ENCODE data around the gene CCL4. TPM values are rescaled to one million over a fixed set of nuclear protein-coding genes. Genes with fewer than 3 reads are reported as not detected.
"Not testable (repeated sequence)": the region's sequence is repeated elsewhere in the genome, so short reads cannot be mapped to it uniquely, and the experiment has no call there.

CCL4 gene
- total and polyA plus RNA-seq, 2 donors (not counting 1 experiment from before 2014, with no cell fraction given) = 3.5 to 7.6 TPM

- Mint-ChIP-seq H3K4me3 (peak overlapping the region; percentile 81), H3K4me1 (peaks cover 33% of the 10 kb centered on the region), H3K27ac (peak overlapping the region; percentile 89)
- CTCF ChIA-PET = interaction anchor here (1.0 to 2.0 kb wide), 5 partner anchors 8 to 112 kb away, joined by 3 to 5 read pairs (median 4); no protein-coding TSS in a partner anchor
- H3K9me3 ChIP-seq (ENCODE audit: control extremely low read depth in 1 of 3, control insufficient read depth in 2 of 3, insufficient read depth in 1 of 3, low read length in 2 of 3); intact Hi-C loops (cut with micrococcal nuclease); H3K36me3 ChIP-seq (replicated peaks in 1 of 2; ENCODE audit: control extremely low read depth in 1 of 2, control insufficient read depth in 1 of 2, extremely low read depth in 1 of 2, insufficient read depth in 2 of 2, low read length in 1 of 2); H3K27me3 ChIP-seq (replicated peaks in 1 of 4; ENCODE audit: control extremely low read depth in 1 of 4, control insufficient read depth in 3 of 4, insufficient read depth in 4 of 4, low read length in 3 of 4); H4K20me1 ChIP-seq (ENCODE audit: control insufficient read depth, insufficient read depth, low read length, poor library complexity, severe bottlenecking); H3K27me3 Mint-ChIP-seq; H3K79me2 ChIP-seq (ENCODE audit: control insufficient read depth, insufficient read depth, low read length); POLR2A ChIA-PET; H3K9me3 Mint-ChIP-seq (ENCODE audit: insufficient read depth): not testable (repeated sequence)
- Histone ChIP-seq H2AFZ (ENCODE audit: insufficient read depth, low read depth, low read length, poor library complexity, severe bottlenecking) (peak overlapping the region; percentile 14), H3K4me2 (replicated peaks; ENCODE audit: low read depth, low read length, poor library complexity, severe bottlenecking) (peak overlapping the region; percentile 58), H3K27ac (ENCODE audit: low read length in 2 of 2) (peak overlapping the region; percentile 62 to 73), H3K4me3 (ENCODE audit: control extremely low read depth in 1 of 5, extremely low read depth in 1 of 5, insufficient read depth in 1 of 5, low read depth in 2 of 5, low read length in 4 of 5) (peak overlapping the region in 4 of 5 experiments; percentile 2 to 40 (median 14)), H3K4me1 (ENCODE audit: control insufficient read depth in 2 of 2, insufficient read depth in 2 of 2, low read length in 2 of 2) (peaks cover 17 to 20% of the 10 kb centered on the region in 2 donors), H3K9ac (ENCODE audit: low read length) (peak overlapping the region; percentile 36)
- ATAC-seq (ENCODE audit: low read depth) = peak; percentile 48
- DNase-seq = peak; percentile 34
- 60% methylated on average over 1 of the region's 5 CpGs for WGBS (ENCODE audit: insufficient coverage)
Measured at GRCh38 chr17:36081681-36082471, 21.8 kb upstream of the CCL4 start.

- intact Hi-C loops (cut with micrococcal nuclease); H3K79me2 ChIP-seq (ENCODE audit: control insufficient read depth, insufficient read depth, low read length); H3K27me3 ChIP-seq (replicated peaks in 1 of 4; ENCODE audit: control extremely low read depth in 1 of 4, control insufficient read depth in 3 of 4, insufficient read depth in 4 of 4, low read length in 3 of 4); H3K9me3 ChIP-seq (ENCODE audit: control extremely low read depth in 1 of 3, control insufficient read depth in 2 of 3, insufficient read depth in 1 of 3, low read length in 2 of 3); H4K20me1 ChIP-seq (ENCODE audit: control insufficient read depth, insufficient read depth, low read length, poor library complexity, severe bottlenecking); H3K9me3 Mint-ChIP-seq (ENCODE audit: insufficient read depth); H3K36me3 ChIP-seq (replicated peaks in 1 of 2; ENCODE audit: control extremely low read depth in 1 of 2, control insufficient read depth in 1 of 2, extremely low read depth in 1 of 2, insufficient read depth in 2 of 2, low read length in 1 of 2); H3K27me3 Mint-ChIP-seq: not testable (repeated sequence)
- Mint-ChIP-seq H3K27ac (peak overlapping the region; percentile 89), H3K4me1 (peaks cover 35% of the 10 kb centered on the region), H3K4me3 (peak overlapping the region; percentile 81)
- ATAC-seq (ENCODE audit: low read depth) (peak; percentile 79), DNase-seq (peak; percentile 71)
- 8% methylated on average over 5 of the region's 8 CpGs for WGBS (ENCODE audit: insufficient coverage)
- Histone ChIP-seq H3K4me1 (ENCODE audit: control insufficient read depth in 2 of 2, insufficient read depth in 2 of 2, low read length in 2 of 2) (peaks cover 17 to 20% of the 10 kb centered on the region in 2 donors), H3K9ac (ENCODE audit: low read length) (peak overlapping the region; percentile 36), H2AFZ (ENCODE audit: insufficient read depth, low read depth, low read length, poor library complexity, severe bottlenecking) (peak overlapping the region; percentile 14), H3K4me3 (ENCODE audit: control extremely low read depth in 1 of 5, extremely low read depth in 1 of 5, insufficient read depth in 1 of 5, low read depth in 2 of 5, low read length in 4 of 5) (peak overlapping the region in 4 of 5 experiments; percentile 2 to 40 (median 14)), H3K27ac (ENCODE audit: low read length in 2 of 2) (peak overlapping the region; percentile 62 to 73), H3K4me2 (replicated peaks; ENCODE audit: low read depth, low read length, poor library complexity, severe bottlenecking) (peak overlapping the region; percentile 58)
- CTCF ChIA-PET = interaction anchor here (1.0 to 2.0 kb wide), 4 partner anchors 9 to 108 kb away, joined by 3 to 5 read pairs (median 4); no protein-coding TSS in a partner anchor
- POLR2A ChIA-PET = interaction anchor here (0.5 kb wide), 1 partner anchor 515 kb away, joined by 7 read pairs; no protein-coding TSS in a partner anchor
Measured at GRCh38 chr17:36082482-36083120, 21.0 kb upstream of the CCL4 start.

GRCh38 chr17:36083691-36084090 lies 19.9 kb upstream of the CCL4 start:
- peaks cover 19 to 24% of the 10 kb centered on the region in 2 donors for H3K4me1 ChIP-seq (ENCODE audit: control insufficient read depth in 2 of 2, insufficient read depth in 2 of 2, low read length in 2 of 2)
- H3K9ac ChIP-seq (ENCODE audit: low read length); H3K79me2 ChIP-seq (ENCODE audit: control insufficient read depth, insufficient read depth, low read length); ATAC-seq (ENCODE audit: low read depth); H3K27me3 ChIP-seq (replicated peaks in 1 of 4; ENCODE audit: control extremely low read depth in 1 of 4, control insufficient read depth in 3 of 4, insufficient read depth in 4 of 4, low read length in 3 of 4); H3K9me3 ChIP-seq (ENCODE audit: control extremely low read depth in 1 of 3, control insufficient read depth in 2 of 3, insufficient read depth in 1 of 3, low read length in 2 of 3); DNase-seq; POLR2A ChIA-PET; intact Hi-C loops (cut with micrococcal nuclease); H3K27ac ChIP-seq (ENCODE audit: low read length in 2 of 2); H3K4me3 ChIP-seq (ENCODE audit: control extremely low read depth in 1 of 5, extremely low read depth in 1 of 5, insufficient read depth in 1 of 5, low read depth in 2 of 5, low read length in 4 of 5); H2AFZ ChIP-seq (ENCODE audit: insufficient read depth, low read depth, low read length, poor library complexity, severe bottlenecking); H4K20me1 ChIP-seq (ENCODE audit: control insufficient read depth, insufficient read depth, low read length, poor library complexity, severe bottlenecking); H3K27me3 Mint-ChIP-seq; H3K4me2 ChIP-seq (replicated peaks; ENCODE audit: low read depth, low read length, poor library complexity, severe bottlenecking); CTCF ChIA-PET; H3K27ac Mint-ChIP-seq; H3K9me3 Mint-ChIP-seq (ENCODE audit: insufficient read depth); H3K36me3 ChIP-seq (replicated peaks in 1 of 2; ENCODE audit: control extremely low read depth in 1 of 2, control insufficient read depth in 1 of 2, extremely low read depth in 1 of 2, insufficient read depth in 2 of 2, low read length in 1 of 2); H3K4me3 Mint-ChIP-seq: not testable (repeated sequence)
- peaks cover 42% of the 10 kb centered on the region for H3K4me1 Mint-ChIP-seq
- no CpG with 5 or more reads among the region's 2 CpGs for whole genome bisulfite sequencing (ENCODE audit: insufficient coverage)
